ENCODE measurements around the gene ZNF730.
"Not testable (repeated sequence)": the region's sequence is repeated elsewhere in the genome, so short reads cannot be mapped to it uniquely, and the experiment has no call there.

Gene ZNF730

DNA sequence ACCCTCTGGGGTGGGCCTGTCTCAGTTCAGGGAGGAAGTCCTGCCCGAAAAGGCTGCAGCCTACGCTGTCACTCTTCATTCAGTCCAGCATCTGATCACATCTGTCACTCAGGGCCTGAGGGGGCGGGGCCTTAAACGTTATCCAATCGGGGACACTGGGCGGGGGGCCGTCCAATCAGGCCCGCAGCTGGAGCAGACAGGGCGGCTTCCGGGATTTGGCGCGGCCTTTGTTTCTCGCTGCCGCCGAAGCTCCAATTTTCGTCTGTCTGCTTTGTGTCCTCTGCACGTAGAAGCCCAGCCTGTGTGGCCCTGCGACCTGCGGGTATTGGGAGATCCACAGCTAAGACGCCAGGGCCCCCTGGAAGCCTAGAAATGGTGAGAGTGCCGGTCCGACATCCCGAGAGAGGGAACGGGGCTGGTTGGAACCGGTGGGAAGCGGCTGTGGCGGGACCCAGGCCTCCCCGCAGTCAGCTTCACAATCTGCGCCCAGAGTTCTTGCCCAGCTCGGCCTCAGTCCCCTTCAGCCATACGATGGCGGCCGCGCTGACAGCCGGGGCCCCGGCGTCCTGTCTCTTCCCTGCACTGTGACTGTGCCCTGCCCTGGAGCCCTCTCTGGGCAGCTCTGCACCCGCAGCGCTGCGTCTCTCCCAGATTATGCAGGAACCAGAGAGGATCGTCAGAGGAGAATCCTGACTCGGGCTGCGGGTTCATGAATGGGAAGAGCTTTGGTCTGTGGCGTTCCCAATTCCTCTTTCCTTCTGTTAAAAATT, at the start of gene ZNF730:
TSS of gene ZNF730 (plus strand) at position 224 of the 770 bp plus-strand sequence. CDS start at position 373, 149 bp downstream.
- peak; percentile 11 for DNase-seq (ENCODE audit: low read depth)

DNA sequence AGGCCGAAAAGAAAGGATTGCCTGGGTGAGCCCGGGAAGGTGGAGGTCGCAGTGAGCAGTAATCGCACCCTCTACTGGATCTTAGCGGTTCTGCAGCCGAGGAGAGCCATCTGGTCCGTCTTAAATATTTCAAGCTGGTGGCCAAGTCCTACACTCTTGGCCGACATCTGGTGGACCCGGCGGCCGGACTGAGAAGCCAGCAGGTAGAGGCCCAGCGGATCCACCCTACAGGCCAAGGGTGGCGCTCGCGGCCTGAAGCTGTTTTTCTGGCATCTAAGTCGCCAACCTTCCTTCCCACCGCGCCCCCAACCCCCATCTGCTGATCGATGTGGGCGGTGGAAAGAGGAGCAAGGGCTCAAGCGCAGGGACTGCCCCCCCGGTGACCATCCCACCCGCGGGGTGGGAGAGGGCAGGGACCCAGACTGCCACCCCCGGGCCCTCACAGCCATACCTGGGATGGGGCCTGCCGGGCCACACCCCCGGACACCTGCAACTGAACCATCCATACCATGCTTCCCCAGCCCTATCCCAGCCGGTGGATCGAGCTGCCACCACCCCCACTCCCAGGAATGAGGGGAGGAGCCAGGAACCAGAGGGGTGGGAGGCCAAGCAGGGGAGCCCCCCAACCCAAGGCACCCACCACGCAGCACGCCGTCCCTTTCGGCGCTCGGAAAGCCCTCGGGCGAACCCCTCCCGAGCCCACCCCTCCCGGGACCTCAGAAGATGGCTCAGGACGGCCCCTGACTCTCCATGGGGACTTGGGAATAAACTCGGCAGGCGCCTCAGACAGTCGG, 46.3 kb upstream of the ZNF730 start:
- DNase-seq (ENCODE audit: low read depth): no peak

DNA sequence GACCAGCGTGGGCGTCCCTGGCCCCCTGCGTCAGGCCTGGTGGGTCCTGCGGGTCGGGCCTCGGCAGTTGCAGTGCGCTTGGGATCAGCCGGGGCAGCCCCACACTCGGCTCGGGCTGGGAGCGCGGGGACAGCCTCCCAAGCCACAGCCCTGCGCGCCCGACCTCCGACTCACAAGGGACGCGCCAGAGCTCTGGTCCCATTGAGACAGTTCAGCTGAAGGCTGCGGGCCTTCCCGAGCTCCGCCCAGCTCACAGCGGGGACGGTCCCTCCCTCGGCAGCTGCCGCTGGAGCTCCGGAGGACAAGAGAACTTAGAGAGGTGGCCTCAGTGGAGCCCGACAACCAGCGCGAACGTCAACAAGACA, 45.7 kb upstream of the ZNF730 start:
- DNase-seq (ENCODE audit: low read depth): no peak

DNA sequence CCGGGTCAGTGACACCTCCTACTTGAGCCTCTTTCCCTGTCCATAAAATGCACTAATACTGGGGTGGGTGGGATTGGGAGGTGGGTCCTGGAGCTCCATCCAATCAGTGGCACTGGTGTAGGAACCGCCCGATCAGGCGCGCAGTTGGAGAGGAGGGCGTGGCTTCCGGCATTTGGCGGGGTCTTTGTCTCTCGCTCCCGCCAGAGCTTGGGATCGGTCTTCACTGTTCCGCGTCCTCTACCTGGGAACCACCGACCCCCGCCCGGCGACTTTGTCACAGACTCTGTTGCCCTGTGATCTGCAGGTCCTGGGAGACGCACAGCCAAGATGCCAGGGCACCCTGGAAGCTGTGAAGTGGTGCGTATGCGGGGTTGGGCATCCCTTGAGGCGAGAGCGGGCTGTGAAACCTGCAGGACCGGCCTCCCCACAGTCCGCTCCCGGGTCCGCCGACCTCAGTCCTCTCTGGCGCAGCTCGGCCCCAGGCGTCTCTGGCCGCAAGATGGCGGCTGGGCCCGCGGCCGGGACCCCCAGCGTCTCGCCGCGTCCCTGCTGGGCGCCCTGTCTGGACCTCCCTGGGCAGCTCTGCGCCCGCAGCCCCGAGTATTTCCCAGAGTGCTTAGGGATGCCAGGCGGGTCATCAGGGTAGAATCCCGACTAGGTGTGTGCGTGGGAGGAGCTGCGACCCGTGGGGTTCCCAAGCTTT, 41.6 kb upstream of the ZNF730 start:
- peak; percentile 37 for DNase-seq (ENCODE audit: low read depth)

DNA sequence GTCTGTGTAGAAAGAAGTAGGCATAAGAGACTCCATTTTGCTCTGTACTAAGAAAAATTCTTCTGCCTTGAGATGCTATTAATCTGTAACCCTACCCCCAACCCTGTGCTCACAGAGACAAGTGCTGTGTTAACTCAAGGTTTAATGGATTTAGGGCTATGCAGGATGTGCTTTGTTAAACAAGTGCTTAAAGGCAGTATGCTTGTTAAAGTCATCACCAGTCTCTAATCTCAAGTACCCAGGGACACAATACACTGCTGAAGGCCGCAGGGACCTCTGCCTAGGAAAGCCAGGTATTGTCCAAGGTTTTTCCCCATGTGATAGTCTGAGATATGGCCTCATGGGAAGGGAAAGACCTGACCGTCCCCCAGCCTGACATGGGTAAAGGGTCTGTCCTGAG, 39.0 kb upstream of the ZNF730 start:
- not testable (repeated sequence) for DNase-seq (ENCODE audit: low read depth)

GRCh38 chr19:23093832-23094231, 23.0 kb upstream of the ZNF730 start:
- DNase-seq (ENCODE audit: low read depth): no peak

GRCh38 chr19:23095418-23095817, 21.4 kb upstream of the ZNF730 start:
- DNase-seq (ENCODE audit: low read depth): no peak

DNA sequence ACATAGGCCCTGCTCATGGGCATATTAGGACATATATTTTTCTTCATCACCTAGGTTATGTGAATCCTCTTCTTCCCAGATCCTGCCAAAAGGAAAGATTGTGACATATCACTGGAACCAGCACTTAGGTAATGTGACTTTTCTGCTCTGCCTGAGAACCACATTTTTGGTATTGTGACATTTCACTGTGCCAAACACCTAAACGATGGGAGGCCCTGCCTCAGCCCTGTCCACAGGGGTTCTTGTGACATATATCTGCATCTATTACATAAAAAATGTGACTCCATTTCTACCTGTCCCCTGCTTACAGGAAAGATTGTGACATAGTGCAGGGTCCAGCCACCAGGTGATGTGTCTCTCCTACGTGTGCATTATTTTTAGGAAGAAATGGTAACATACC, 18.5 kb upstream of the ZNF730 start:
- DNase-seq (ENCODE audit: low read depth): no peak

GRCh38 chr19:23098988-23099387, 17.8 kb upstream of the ZNF730 start:
- DNase-seq (ENCODE audit: low read depth): no peak

- DNase-seq (ENCODE audit: low read depth): no peak
Observed at GRCh38 chr19:23099966-23100365, 16.9 kb upstream of the ZNF730 start.

- DNase-seq (ENCODE audit: low read depth): no peak
Observed at GRCh38 chr19:23101241-23101640, 15.6 kb upstream of the ZNF730 start.

GRCh38 chr19:23118400-23118799, 1.6 kb downstream of the ZNF730 start:
- DNase-seq (ENCODE audit: low read depth): no peak

- DNase-seq (ENCODE audit: low read depth): not testable (repeated sequence)
Observed at GRCh38 chr19:23134211-23134610, 17.4 kb downstream of the ZNF730 start.

DNA sequence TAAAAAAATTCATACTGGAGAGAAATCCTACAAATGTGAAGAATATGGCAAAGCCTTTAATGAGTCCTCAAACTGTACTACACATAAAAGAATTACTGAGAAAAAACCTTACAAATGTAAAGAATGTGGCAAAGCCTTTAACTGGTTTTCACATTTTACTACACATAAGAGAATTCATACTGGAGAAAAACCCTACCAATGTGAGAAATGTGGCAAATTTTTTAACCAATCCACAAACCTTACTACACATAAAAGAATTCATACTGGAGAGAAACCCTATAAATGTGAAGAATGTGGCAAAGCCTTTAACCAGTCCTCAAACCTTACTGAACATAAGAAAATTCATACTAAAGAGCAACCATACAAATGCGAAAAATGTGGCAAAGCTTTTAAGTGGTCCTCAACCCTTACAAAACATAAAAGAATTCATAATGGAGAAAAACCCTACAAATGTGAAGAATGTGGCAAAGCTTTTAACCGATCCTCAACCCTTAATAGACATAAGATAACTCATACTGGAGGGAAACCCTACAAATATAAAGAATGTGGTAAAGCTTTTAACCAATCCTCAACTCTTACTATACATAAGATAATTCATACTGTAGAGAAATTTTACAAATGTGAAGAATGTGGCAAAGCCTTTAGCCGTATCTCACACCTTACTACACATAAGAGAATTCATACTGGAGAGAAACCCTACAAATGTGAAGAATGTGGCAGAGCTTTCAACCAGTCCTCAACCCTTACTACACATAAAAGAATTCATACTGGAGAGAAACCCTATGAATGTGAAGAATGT, 29.0 kb downstream of the ZNF730 start:
- no peak for DNase-seq (ENCODE audit: low read depth)

GRCh38 chr19:23160766-23161165, 43.9 kb downstream of the ZNF730 start:
- no peak for DNase-seq (ENCODE audit: low read depth)

DNA sequence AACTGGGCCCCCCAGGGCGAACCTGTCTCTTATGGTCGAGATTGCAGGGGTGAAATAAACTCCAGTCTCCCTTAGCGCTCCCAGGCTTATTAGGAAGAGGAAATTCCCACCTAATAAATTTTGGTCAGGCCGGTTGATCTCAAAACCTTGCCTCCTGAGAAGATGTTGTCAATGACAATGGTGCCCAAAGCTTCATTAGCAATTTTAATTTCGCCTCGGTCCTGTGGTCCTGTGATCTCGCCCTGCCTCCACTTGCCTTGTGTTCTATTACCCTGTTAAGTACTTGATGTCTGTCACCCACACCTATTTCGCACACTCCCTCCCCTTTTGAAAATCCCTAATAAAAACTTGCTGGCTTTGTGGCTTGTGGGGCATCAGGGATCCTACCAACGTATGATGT, 51.5 kb downstream of the ZNF730 start:
- DNase-seq (ENCODE audit: low read depth): not testable (repeated sequence)

DNA sequence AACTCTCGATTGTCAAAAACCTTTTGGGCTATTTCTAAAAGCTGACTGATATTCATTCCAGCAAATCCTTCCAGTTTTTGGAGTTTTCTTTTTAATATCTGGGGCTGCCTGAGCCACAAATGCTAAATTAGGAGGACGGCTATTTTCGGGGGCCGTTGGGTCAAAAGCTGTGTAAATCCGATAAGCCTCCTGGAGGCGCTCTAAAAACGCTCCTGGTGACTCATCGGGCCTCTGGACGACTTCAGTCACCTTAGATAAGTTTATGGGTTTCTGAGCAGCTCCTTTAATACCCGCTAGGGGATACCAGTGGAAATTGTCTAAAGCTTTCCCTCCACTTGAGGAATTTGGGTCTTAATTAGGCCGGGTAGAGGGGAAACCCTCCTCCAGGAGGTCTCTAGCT, 66.4 kb downstream of the ZNF730 start:
- no peak for DNase-seq (ENCODE audit: low read depth)

GRCh38 chr19:23190341-23190740, 73.5 kb downstream of the ZNF730 start:
- DNase-seq (ENCODE audit: low read depth): no peak

All from HS-5 (cell line).